Breast epithelium (tissue), 4 donors: Measurements from ENCODE around the gene DEPP1. TPM values are rescaled to one million over a fixed set of nuclear protein-coding genes. Genes with fewer than 3 reads are reported as not detected.

Source experiments
- DNase-seq, 2 donors: peaks; one replicate each; pipeline ENCODE4 v3.0.0-alpha.2; 2019; ENCODE audit warnings: low spot score in 2 of 2
- H3K27ac ChIP-seq, 2 donors: fragments of 200-600 bp; sonication (generic) in 1 of 2; one replicate each; pipeline ENCODE4 v1.5.1; 2016 to 2019; ENCODE audit warnings: mild to moderate bottlenecking in 1 of 2
- H3K27me3 ChIP-seq, 2 donors: fragments of 200-600 bp; sonication (generic) in 1 of 2; one replicate each; pipeline versions ENCODE4 v1.5.1 to v1.6.0; 2017 to 2019; ENCODE audit warnings: control low read depth in 1 of 2, mild to moderate bottlenecking in 1 of 2
- H3K36me3 ChIP-seq: fragments of 200-600 bp; one replicate; pipeline ENCODE4 v1.5.1; 2019
- H3K4me1 ChIP-seq, 2 donors: fragments of 200-600 bp; sonication (generic); one replicate each; pipeline ENCODE4 v1.5.1; 2016 to 2019; ENCODE audit warnings: control low read depth in 1 of 2
- H3K4me3 ChIP-seq, 3 donors: fragments of 200-600 bp; sonication (generic); 1 replicate in 2 of 3; 2 replicates in 1 of 3; pipeline ENCODE4 v1.5.1; 2016 to 2019; ENCODE audit warnings: mild to moderate bottlenecking in 3 of 3, moderate library complexity in 2 of 3
- H3K9me3 ChIP-seq, 2 donors: fragments of 200-600 bp; sonication (generic) in 1 of 2; one replicate each; pipeline ENCODE4 v1.5.1; 2016 to 2019; ENCODE audit warnings: control low read depth in 1 of 2
- POLR2A ChIP-seq: fragments of 450-650 bp; IDR thresholded peaks from one replicate; pipeline ENCODE4 v1.6.1; 2016; ENCODE audit warnings: antibody characterized with exemption, mild to moderate bottlenecking, moderate library complexity
- POLR2AphosphoS5 ChIP-seq, 3 donors: sonication (generic); formaldehyde crosslinking; IDR thresholded peaks; one replicate each; pipeline ENCODE4 v1.6.1; 2017; ENCODE audit warnings: antibody characterized with exemption in 3 of 3
- intact Hi-C: fragments of 100-400 bp; cut with DNase I; formaldehyde crosslinking; loops from one replicate; pipeline ENCODE4 v1.15.1; 2023; ENCODE audit warnings: low total_unique reads
- total RNA-seq, 3 donors: library from RNA; depleted of rRNA; stranded (reverse); fragments of >200 nt; gene quantifications; one replicate each; pipeline ENCODE4 v1.1.0, GENCODE V29; 2016
- TF ChIP-seq, protein P1 (sequence below), 3 donors: fragments of 450-650 bp; IDR thresholded peaks; one replicate each; pipeline ENCODE4 v1.5.1; 2016 to 2017; ENCODE audit warnings: antibody characterized with exemption in 3 of 3, mild to moderate bottlenecking in 3 of 3, moderate library complexity in 3 of 3

The DEPP1 gene
- total RNA-seq, 3 donors from 2014 or later: 139 to 2,057 (median 460) TPM

DNA sequence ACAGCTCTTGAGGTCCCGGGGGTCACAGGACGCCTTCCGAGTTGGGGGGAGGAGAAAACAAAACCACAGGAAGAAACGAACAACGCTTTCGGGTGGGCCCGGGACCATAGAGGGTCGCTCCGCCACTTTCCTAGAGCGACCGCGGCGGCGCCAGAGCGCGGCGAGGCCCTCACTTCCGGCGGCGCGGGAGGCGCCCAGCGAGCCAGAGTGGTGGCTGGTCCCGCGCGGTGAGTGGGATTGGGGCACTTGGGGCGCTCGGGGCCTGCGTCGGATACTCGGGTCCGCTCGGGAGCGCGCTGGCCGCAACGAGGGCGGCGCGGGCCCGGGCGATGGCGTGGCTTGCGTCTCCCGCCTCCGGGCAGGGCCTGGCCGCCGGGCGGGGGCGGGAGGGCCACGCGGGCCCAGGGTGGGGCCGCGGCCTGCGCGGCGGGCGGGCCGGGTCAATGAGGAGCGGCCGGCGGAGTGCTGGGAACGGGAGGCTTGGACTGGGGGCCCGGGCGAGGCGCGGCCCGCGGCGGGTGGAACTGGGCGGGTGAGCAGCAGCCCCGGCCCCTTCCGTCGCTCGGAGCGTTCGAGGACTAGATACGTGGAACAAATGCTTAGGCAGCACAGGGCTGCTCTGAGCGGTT is 22.3 kb upstream of the DEPP1 start, which contains the start of gene ZNF22:
ZNF22 (plus strand) TSS at position 172 of the 629 bp plus-strand sequence. CDS start 2,446 bp downstream, outside the sequence.
- H3K27ac ChIP-seq: peak within 1 kb of the TSS; percentile 96 to 99
- intact Hi-C loops: no loop called here
- H3K9me3 ChIP-seq: no peaks in the 10 kb centered on the region
- H3K4me1 ChIP-seq: peaks cover 0 to 4% of the 10 kb centered on the region in 2 donors
- H3K36me3 ChIP-seq: no peaks in the 10 kb centered on the region
- H3K27me3 ChIP-seq: no peaks in the 10 kb centered on the region
- no peak for TF ChIP-seq POLR2A
- TF ChIP-seq, protein P1, sequence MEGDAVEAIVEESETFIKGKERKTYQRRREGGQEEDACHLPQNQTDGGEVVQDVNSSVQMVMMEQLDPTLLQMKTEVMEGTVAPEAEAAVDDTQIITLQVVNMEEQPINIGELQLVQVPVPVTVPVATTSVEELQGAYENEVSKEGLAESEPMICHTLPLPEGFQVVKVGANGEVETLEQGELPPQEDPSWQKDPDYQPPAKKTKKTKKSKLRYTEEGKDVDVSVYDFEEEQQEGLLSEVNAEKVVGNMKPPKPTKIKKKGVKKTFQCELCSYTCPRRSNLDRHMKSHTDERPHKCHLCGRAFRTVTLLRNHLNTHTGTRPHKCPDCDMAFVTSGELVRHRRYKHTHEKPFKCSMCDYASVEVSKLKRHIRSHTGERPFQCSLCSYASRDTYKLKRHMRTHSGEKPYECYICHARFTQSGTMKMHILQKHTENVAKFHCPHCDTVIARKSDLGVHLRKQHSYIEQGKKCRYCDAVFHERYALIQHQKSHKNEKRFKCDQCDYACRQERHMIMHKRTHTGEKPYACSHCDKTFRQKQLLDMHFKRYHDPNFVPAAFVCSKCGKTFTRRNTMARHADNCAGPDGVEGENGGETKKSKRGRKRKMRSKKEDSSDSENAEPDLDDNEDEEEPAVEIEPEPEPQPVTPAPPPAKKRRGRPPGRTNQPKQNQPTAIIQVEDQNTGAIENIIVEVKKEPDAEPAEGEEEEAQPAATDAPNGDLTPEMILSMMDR (IDR thresholded peaks at IDR 0.05): no peak
- TF ChIP-seq POLR2AphosphoS5 (IDR thresholded peaks at IDR 0.05): peak; percentile 9 to 70 (median 61)
- DNase-seq: no peak
- H3K4me3 ChIP-seq: peak within 1 kb of the TSS; percentile 56 to 83 (median 69)

DNA sequence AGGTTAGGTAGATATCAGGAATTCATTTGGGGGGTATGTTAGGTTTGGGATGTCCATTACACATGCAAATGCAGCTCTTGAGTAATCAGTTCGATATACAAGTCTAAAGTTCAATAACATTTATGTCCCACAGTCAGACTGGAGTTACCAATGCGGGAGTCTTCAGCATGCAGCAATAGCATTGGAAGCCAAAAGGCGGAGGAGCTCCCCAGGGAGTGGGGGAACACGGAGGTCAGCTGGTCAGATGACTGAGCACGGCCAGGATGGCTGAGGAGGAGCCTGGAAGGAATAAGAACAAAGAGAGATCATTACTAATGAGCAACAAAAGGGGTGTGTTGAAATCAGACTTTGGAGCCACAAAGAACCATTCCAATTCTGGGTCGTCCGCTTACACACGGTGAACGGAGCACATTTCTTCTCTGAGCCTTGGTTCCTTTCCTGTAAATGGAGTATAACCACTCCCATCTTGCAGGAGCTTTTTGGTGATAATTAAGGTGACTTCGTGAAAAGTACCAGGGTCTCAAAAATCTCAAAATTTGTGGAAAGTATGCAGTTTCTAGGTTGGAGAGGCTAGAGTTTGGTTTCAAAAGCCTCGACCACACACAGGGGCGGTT is 21.6 kb upstream of the DEPP1 start:
- TF ChIP-seq POLR2A (no peak), POLR2AphosphoS5 (IDR thresholded peaks at IDR 0.05) (peak; percentile 50 to 96 (median 73))
- TF ChIP-seq, protein P1 (IDR thresholded peaks at IDR 0.05): peak in 1 of 3 donors; percentile 14
- intact Hi-C loops: no loop called here
- no peaks in the 10 kb centered on the region for H3K9me3 ChIP-seq
- H3K36me3 ChIP-seq: no peaks in the 10 kb centered on the region
- DNase-seq: peak in 1 of 2 donors; percentile 65
- peak overlapping the region; percentile 96 to 99 for H3K27ac ChIP-seq
- peak overlapping the region; percentile 56 to 83 (median 69) for H3K4me3 ChIP-seq
- no peaks in the 10 kb centered on the region for H3K27me3 ChIP-seq
- peaks cover 0 to 10% of the 10 kb centered on the region in 2 donors for H3K4me1 ChIP-seq

DNA sequence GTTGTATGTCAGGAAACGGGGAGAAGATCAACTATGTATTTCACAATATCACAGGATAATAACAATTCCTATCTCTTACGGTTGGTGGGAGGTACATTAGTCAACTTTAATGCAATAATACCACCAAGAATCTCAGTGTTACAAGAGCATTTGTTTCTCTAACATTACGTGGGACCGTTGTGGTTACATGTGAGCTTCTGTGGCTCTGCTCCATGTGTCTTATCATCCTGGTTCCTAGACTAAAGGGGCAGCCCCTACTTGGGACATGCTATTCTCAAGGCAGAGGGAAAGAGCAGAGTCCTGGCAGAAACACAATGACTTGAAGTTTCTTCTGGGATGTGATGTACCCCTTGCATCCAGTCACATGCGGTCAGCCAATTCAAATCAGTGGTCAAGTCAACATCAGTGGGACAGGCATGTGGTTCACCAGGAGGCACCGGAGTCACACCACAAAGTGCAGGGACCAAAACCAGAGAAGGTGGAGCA is 19.6 kb upstream of the DEPP1 start:
- no peak overlapping the region for H3K4me3 ChIP-seq
- no peaks in the 10 kb centered on the region for H3K36me3 ChIP-seq
- no peaks in the 10 kb centered on the region for H3K9me3 ChIP-seq
- peak in 1 of 2 donors; percentile 43 for DNase-seq
- TF ChIP-seq POLR2AphosphoS5 (IDR thresholded peaks at IDR 0.05) (peak; percentile 38 to 63 (median 55)), POLR2A (no peak)
- TF ChIP-seq, protein P1 (IDR thresholded peaks at IDR 0.05): no peak
- H3K27ac ChIP-seq: peak overlapping the region; percentile 90 to 99
- H3K4me1 ChIP-seq: peaks cover 4 to 12% of the 10 kb centered on the region in 2 donors
- no peaks in the 10 kb centered on the region for H3K27me3 ChIP-seq
- intact Hi-C loops: no loop called here

DNA sequence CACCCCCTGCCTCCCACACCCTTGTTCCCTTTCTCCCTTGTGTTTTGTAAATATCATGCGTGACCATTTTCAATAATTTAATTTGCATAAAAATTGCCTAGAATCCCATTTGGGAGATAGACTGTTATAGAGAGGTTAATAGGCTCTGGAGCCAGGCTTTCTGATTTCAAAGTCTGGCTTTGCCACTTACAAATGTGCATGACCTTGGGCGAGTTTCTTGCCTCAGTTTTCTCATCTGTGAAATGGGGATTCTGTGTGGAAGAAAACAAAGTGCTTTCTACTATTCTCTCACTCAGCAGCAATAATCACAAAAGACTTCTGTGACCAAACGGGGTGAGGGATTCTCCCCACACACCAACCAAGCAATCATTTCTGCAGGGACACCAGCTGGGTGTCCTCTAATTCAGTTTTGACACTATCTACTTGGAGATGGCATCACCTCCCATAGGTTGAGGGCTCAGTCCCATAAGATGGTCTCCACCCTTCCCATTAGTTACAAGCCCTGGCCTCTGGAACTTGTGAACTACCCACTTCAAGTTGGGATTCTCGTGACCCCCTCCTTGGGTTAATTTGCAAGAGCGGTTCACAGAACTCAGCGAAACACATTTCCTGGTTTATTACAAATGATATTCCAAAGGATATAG is 18.6 kb upstream of the DEPP1 start:
- no peaks in the 10 kb centered on the region for H3K27me3 ChIP-seq
- intact Hi-C loops: no loop called here
- peaks cover 4 to 12% of the 10 kb centered on the region in 2 donors for H3K4me1 ChIP-seq
- no peak for DNase-seq
- TF ChIP-seq POLR2AphosphoS5 (IDR thresholded peaks at IDR 0.05) (no peak), POLR2A (no peak)
- TF ChIP-seq, protein P1 (IDR thresholded peaks at IDR 0.05): no peak
- H3K36me3 ChIP-seq: no peaks in the 10 kb centered on the region
- H3K4me3 ChIP-seq: peak overlapping the region in 1 of 3 donors; percentile 40
- peak overlapping the region; percentile 90 to 99 for H3K27ac ChIP-seq
- H3K9me3 ChIP-seq: no peaks in the 10 kb centered on the region
